ENCODE results near the gene PNMA6E. TPM values are rescaled to one million over a fixed set of nuclear protein-coding genes. Genes with fewer than 3 reads are reported as not detected.
A peak's percentile ranks its signal among the peaks of the same experiment; 100 is the strongest.

Gene PNMA6E
- total RNA-seq, 1 donor from 2014 or later = not detected

DNA sequence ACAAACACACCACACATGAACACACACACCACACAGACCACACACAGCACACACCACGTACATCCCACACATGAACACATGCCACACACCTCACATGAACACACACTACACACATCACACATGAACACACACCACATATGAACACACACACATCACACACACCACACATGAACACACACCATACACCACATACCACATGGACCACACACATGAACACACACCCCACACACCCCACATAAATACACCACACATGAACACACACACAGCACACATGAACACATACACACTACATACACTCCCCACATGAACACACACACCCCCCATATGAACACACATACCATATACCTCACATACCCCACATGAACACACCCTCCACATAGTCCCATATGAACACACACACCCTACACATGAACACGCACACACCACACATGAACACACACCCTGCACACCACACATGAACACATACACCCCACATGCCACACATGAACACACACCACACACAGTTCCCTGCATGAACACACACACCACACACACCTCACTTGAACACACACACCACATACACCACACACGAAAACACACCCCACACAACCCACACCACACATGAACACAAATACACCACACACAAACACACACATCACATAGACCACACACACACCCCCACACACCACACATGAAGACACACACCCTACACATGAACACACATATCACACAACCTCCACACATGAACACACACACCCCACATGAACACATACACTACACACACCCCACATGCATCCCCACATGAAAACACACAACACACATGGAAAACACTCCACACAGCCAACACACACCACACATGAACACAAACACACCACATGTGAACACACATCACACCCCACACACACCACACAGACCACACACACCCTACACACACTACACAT is 18.3 kb downstream of the PNMA6E start:
- Histone ChIP-seq H3K27ac (ENCODE audit: low read depth, low read length) (no peak overlapping the region), H3K36me3 (ENCODE audit: insufficient read depth, low read length) (no peaks in the 10 kb centered on the region), H3K4me1 (ENCODE audit: insufficient read depth, low read length) (peaks cover 7% of the 10 kb centered on the region), H3K27me3 (ENCODE audit: insufficient read depth, low read length) (no peaks in the 10 kb centered on the region), H3K9ac (ENCODE audit: low read length) (peak overlapping the region; percentile 58), H3K4me2 (ENCODE audit: low read length) (peak overlapping the region; percentile 69), H4K20me1 (ENCODE audit: insufficient read depth, low read length) (no peaks in the 10 kb centered on the region), H2AFZ (ENCODE audit: low read depth, low read length) (no peak overlapping the region), H3K9me3 (ENCODE audit: insufficient read depth, low read depth, low read length) (no peaks in the 10 kb centered on the region), H3K79me2 (ENCODE audit: insufficient read depth, low read length) (no peaks in the 10 kb centered on the region), H3K4me3 (ENCODE audit: insufficient read depth, low read depth, low read length) (no peak overlapping the region)
- H3K9me3 Mint-ChIP-seq (ENCODE audit: unreplicated experiment) = no peaks in the 10 kb centered on the region
- no peak for DNase-seq (ENCODE audit: low read depth)
- H3K4me1 Mint-ChIP-seq (ENCODE audit: low read depth, unreplicated experiment) = peaks cover 2% of the 10 kb centered on the region
- FAIRE-seq = peak; percentile 93
- no peak overlapping the region for H3K27ac Mint-ChIP-seq (ENCODE audit: unreplicated experiment)
- no peaks in the 10 kb centered on the region for H3K27me3 Mint-ChIP-seq (ENCODE audit: low read depth, unreplicated experiment)
- no peak for TF ChIP-seq CTCF (IDR thresholded peaks at IDR 0.05; ENCODE audit: insufficient read depth, low read depth, low read length)
- TF ChIP-seq EZH2 (IDR thresholded peaks at IDR 0.05; ENCODE audit: insufficient read depth, low read length) = no peak
- H3K4me3 Mint-ChIP-seq (ENCODE audit: unreplicated experiment) = no peak overlapping the region
- H3K36me3 Mint-ChIP-seq (ENCODE audit: low read depth, unreplicated experiment) = no peaks in the 10 kb centered on the region

GRCh38 chrX:153381684-153382532 is 19.2 kb downstream of the PNMA6E start:
- H3K4me1 ChIP-seq (ENCODE audit: insufficient read depth, low read length) = peaks cover 7% of the 10 kb centered on the region
- H3K27ac Mint-ChIP-seq (ENCODE audit: unreplicated experiment) = peak overlapping the region; percentile 58
- H2AFZ ChIP-seq (ENCODE audit: low read depth, low read length) = no peak overlapping the region
- H4K20me1 ChIP-seq (ENCODE audit: insufficient read depth, low read length) = no peaks in the 10 kb centered on the region
- H3K4me1 Mint-ChIP-seq (ENCODE audit: low read depth, unreplicated experiment) = peaks cover 2% of the 10 kb centered on the region
- no peaks in the 10 kb centered on the region for H3K9me3 ChIP-seq (ENCODE audit: insufficient read depth, low read depth, low read length)
- TF ChIP-seq EZH2 (IDR thresholded peaks at IDR 0.05; ENCODE audit: insufficient read depth, low read length) (no peak), CTCF (IDR thresholded peaks at IDR 0.05; ENCODE audit: insufficient read depth, low read depth, low read length) (no peak)
- H3K4me3 Mint-ChIP-seq (ENCODE audit: unreplicated experiment) = no peak overlapping the region
- H3K27me3 Mint-ChIP-seq (ENCODE audit: low read depth, unreplicated experiment) = peaks cover 3% of the 10 kb centered on the region
- peak; percentile 98 for FAIRE-seq
- no peaks in the 10 kb centered on the region for H3K36me3 Mint-ChIP-seq (ENCODE audit: low read depth, unreplicated experiment)
- peak; percentile 81 for DNase-seq (ENCODE audit: low read depth)
- peak overlapping the region; percentile 58 for H3K9ac ChIP-seq (ENCODE audit: low read length)
- H3K4me2 ChIP-seq (ENCODE audit: low read length) = peak overlapping the region; percentile 69
- H3K36me3 ChIP-seq (ENCODE audit: insufficient read depth, low read length) = no peaks in the 10 kb centered on the region
- no peaks in the 10 kb centered on the region for H3K9me3 Mint-ChIP-seq (ENCODE audit: unreplicated experiment)
- H3K27ac ChIP-seq (ENCODE audit: low read depth, low read length) = peak overlapping the region; percentile 26
- no peaks in the 10 kb centered on the region for H3K27me3 ChIP-seq (ENCODE audit: insufficient read depth, low read length)
- H3K79me2 ChIP-seq (ENCODE audit: insufficient read depth, low read length) = no peaks in the 10 kb centered on the region
- H3K4me3 ChIP-seq (ENCODE audit: insufficient read depth, low read depth, low read length) = no peak overlapping the region

All from astrocyte (in vitro differentiated cells and primary cell).